ENCODE data around the gene FRMPD1.

GRCh38 chr9:37761511-37761910 lies 110.8 kb downstream of the FRMPD1 start:
- TF ChIP-seq GATA2 (IDR thresholded peaks at IDR 0.05; ENCODE audit: low read depth, low read length) (no peak), GATA3 (IDR thresholded peaks at IDR 0.05; ENCODE audit: low read depth, low read length) (no peak)

Measured in SH-SY5Y (cell line).